Activated CD8-positive, alpha-beta T cell treated with anti-CD3 and anti-CD28 coated beads for 36 hours (primary cell): ENCODE measurements around the gene MICA. TPM values are rescaled to one million over a fixed set of nuclear protein-coding genes. Genes with fewer than 3 reads are reported as not detected.

Source experiments
- ATAC-seq: fragments of 200-7000 bp; cut with Tn5 transposase; one replicate; pipeline ENCODE4 v1.10.0; 2021; ENCODE audit warnings: mild to moderate bottlenecking, moderate library complexity
- CTCF ChIA-PET: fragments of 350-600 bp; sonication (Branson Sonifier 250); formaldehyde crosslinking; loops from one replicate; lab custom pipeline; 2021; ENCODE audit warnings: antibody characterized with exemption; lab: Charles Lee
- POLR2A ChIA-PET: fragments of 350-600 bp; sonication (Branson Sonifier 250); formaldehyde crosslinking; loops from one replicate; lab custom pipeline; 2021; ENCODE audit warnings: antibody characterized with exemption; lab: Charles Lee
- DNase-seq: peaks from one replicate; pipeline ENCODE4 v3.0.0-alpha.2; 2020
- H3K27ac Mint-ChIP-seq: one replicate; pipeline ENCODE4 v1.8.0; 2021; ENCODE audit warnings: mild to moderate bottlenecking, mixed read lengths
- H3K27me3 Mint-ChIP-seq: one replicate; pipeline ENCODE4 v1.8.0; 2021; ENCODE audit warnings: mixed read lengths
- H3K36me3 Mint-ChIP-seq: one replicate; pipeline ENCODE4 v1.8.0; 2021; ENCODE audit warnings: low read depth, mixed read lengths
- H3K4me1 Mint-ChIP-seq: one replicate; pipeline ENCODE4 v1.8.0; 2021; ENCODE audit warnings: low read depth, mixed read lengths
- H3K4me3 Mint-ChIP-seq: one replicate; pipeline ENCODE4 v1.8.0; 2021; ENCODE audit warnings: mild to moderate bottlenecking, moderate library complexity, mixed read lengths
- H3K9me3 Mint-ChIP-seq: one replicate; pipeline ENCODE4 v1.8.0; 2021; ENCODE audit warnings: mixed read lengths
- intact Hi-C: fragments of 100-400 bp; cut with micrococcal nuclease; formaldehyde crosslinking; loops from one replicate; pipeline ENCODE4 v1.10.0; 2022
- microRNA-seq: library from miRNA; unstranded; fragments of <30 nt; microRNA quantifications from one replicate; pipeline ENCODE4 v1.2.0, GENCODE V29; 2022; ENCODE audit warnings: borderline microRNAs expressed, borderline replicate concordance
- total RNA-seq, 2 experiments: library from RNA; stranded (reverse); gene quantifications; one replicate each; pipeline ENCODE4 v1.2.3, GENCODE V29; 2021
- TF ChIP-seq, protein P1 (sequence below): fragments of 200-600 bp; IDR thresholded peaks from one replicate; pipeline ENCODE4 v1.8.0; 2022; ENCODE audit warnings: antibody characterized with exemption, mild to moderate bottlenecking

The MICA gene
- total RNA-seq, 2 experiments from 2014 or later: 5.6 to 6.0 TPM

DNA sequence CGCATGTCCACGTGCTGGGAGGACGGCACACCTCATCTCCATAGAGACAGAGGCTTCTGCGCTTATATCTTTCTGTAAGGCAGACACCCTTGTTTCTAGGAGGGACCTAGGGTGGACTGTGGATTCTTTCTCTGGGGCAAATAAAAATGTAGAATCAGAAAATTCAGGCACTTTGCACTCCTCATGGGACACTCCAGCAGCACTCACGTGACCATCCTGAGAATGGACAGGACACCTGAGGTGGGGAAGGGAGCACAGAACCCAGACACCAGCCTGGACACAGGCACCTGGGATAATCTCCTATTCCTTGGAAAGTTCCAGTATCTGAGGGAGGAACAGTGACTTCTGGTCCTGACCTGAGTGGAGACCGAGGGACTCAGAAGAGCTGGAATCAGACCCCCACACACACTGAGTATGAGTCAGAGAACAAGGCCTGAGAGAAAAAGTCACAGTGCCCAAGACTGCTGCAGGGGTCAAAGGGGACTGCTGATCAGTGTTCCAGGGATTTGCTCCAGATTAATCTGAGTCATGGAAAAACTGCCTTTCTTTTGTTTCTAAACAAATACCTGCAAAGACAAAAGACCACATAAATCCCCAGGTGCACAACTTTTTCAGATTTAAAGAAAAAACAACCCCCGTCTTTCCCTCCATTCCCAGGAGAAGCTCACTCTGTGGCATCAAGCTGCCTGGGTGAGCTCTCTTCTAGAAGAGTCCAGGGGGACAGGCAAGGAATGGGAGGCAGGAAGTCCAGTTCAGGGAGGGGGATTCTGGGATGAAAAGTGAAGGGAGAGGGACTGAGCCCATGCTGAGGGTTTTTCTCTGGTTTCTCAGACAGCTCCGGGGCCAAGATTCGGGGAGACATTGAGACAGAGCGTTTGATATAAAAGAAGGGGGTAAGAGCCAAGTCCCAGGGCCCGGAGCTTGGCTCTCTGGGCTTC, 58.9 kb downstream of the MICA start:
- H3K27ac Mint-ChIP-seq: peak overlapping the region; percentile 97
- H3K4me3 Mint-ChIP-seq: peak overlapping the region; percentile 100
- H3K4me1 Mint-ChIP-seq: peaks cover 41% of the 10 kb centered on the region
- no peaks in the 10 kb centered on the region for H3K9me3 Mint-ChIP-seq
- CTCF ChIA-PET: interaction anchor here (0.9 to 2.5 kb wide), 8 partner anchors 10 to 134 kb away, joined by 3 to 17 read pairs (median 4); no protein-coding TSS in a partner anchor
- intact Hi-C loops: no loop called here
- ATAC-seq (peak; percentile 17), DNase-seq (peak; percentile 27)
- TF ChIP-seq, protein P1, sequence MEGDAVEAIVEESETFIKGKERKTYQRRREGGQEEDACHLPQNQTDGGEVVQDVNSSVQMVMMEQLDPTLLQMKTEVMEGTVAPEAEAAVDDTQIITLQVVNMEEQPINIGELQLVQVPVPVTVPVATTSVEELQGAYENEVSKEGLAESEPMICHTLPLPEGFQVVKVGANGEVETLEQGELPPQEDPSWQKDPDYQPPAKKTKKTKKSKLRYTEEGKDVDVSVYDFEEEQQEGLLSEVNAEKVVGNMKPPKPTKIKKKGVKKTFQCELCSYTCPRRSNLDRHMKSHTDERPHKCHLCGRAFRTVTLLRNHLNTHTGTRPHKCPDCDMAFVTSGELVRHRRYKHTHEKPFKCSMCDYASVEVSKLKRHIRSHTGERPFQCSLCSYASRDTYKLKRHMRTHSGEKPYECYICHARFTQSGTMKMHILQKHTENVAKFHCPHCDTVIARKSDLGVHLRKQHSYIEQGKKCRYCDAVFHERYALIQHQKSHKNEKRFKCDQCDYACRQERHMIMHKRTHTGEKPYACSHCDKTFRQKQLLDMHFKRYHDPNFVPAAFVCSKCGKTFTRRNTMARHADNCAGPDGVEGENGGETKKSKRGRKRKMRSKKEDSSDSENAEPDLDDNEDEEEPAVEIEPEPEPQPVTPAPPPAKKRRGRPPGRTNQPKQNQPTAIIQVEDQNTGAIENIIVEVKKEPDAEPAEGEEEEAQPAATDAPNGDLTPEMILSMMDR: no peak
- POLR2A ChIA-PET: interaction anchor here (0.7 to 1.2 kb wide), 4 partner anchors 59 to 79 kb away, joined by 3 to 4 read pairs (median 3); partner anchors contain the start of genes DDX39B and MICA
- no peaks in the 10 kb centered on the region for H3K27me3 Mint-ChIP-seq
- H3K36me3 Mint-ChIP-seq: peaks cover 43% of the 10 kb centered on the region

DNA sequence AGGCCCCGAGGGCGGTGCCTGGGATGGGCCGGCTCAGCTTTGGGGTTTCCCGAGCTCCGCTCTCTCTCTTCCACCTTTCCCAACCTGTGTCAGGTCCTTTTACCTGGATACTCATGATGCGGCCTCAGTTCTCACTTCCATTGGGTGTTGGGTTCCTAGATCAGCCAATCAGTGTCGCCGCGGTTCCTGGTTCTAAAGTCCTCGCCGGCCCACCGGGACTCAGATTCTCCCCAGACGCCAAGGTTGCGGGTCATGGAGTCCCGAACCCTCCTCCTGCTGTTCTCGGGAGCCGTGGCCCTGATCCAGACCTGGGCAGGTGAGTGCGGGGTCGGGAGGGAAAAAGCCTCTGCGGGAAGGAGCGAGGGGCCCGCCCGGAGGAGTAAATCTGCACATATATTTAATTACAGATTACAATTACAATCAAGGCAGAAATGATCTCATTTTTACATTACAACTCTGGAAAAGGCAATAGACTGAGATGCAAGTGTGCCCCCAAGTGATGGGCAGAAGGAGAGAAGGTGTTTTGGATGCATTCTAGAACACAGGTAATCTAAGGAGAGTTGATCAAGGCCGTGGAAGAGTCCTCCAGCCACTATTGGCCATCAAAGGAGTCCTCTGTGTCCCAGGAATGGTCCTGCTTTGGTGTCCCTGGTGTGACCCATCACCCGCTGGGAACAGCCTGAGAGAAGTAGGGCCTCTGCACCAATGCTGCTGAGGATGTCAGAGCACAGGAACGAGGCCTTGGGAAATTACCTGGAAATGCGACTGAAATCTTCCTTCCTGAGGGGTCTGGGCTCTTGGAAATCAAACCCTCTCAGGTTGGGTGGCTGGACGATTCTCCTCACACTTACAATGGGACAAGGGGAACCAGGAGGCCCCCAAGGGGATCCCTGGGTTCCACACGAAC, 59.8 kb downstream of the MICA start:
- intact Hi-C loops: no loop called here

DNA sequence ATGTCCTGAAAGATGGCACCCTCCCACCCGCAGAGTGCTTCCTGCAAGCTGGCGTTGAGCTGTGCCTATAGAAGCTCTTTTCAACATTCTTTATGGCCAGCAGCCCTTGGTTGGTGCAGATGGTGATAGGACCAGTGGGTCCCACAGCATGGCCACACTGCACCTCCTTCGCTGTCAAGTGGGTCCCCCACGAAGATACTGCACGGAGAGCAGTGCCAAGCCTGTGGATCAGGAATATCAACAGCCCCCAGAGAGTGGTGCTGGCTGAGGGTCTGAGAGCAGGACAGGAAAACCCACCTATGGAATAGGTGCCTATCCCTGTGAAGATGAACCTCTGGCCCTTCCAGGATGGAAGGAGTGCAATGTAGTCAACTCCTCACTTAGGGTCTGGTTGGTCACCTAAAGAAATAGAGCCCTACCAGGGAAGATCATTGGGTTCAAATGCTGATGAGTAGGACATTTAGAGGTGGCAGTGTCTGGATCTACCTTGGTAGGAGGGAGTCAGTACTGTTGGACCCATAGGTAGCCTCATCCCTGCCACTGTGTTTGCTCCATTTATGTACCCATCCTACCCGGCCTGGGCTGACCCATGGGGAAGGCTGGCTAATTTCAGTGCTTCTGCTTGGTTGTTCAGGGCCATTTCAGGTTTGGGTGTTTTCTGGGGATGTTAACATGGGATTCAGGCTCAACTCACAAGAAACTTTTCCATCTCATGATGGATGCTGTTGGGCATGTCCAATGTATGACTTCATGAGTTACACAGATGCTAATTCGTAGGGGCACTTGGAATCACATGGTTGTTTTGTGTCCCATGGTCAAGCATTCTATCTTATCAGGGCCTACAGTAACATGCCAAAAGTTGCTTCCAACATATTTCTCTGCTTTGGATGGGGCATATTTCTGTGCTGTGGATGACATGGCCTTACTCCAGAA, 61.1 kb downstream of the MICA start:
- POLR2A ChIA-PET: no interaction called here
- H3K27me3 Mint-ChIP-seq: no peaks in the 10 kb centered on the region
- peaks cover 46% of the 10 kb centered on the region for H3K36me3 Mint-ChIP-seq

More for the DNA sequence above, 59.8 kb downstream of the MICA start:
- H3K36me3 Mint-ChIP-seq: peaks cover 46% of the 10 kb centered on the region
- ChIA-PET POLR2A (interaction anchor here (0.7 to 1.2 kb wide), 2 partner anchors 62 to 78 kb away, joined by 3 to 4 read pairs; partner anchors contain the start of gene DDX39B), CTCF (interaction anchor here (0.9 to 2.5 kb wide), 7 partner anchors 9 to 134 kb away, joined by 3 to 17 read pairs (median 4); no protein-coding TSS in a partner anchor)
- H3K27ac Mint-ChIP-seq: peak overlapping the region; percentile 97
- peak overlapping the region; percentile 100 for H3K4me3 Mint-ChIP-seq
- H3K4me1 Mint-ChIP-seq: peaks cover 51% of the 10 kb centered on the region
- DNase-seq (peak; percentile 93), ATAC-seq (peak; percentile 95)
- no peaks in the 10 kb centered on the region for H3K9me3 Mint-ChIP-seq
- TF ChIP-seq, protein P1: no peak
- no peaks in the 10 kb centered on the region for H3K27me3 Mint-ChIP-seq

More for the DNA sequence above, 61.1 kb downstream of the MICA start:
- TF ChIP-seq, protein P1: no peak
- intact Hi-C loops: no loop called here
- Mint-ChIP-seq H3K4me1 (peaks cover 63% of the 10 kb centered on the region), H3K4me3 (peak overlapping the region; percentile 100), H3K9me3 (no peaks in the 10 kb centered on the region), H3K27ac (peak overlapping the region; percentile 97)
- ATAC-seq: no peak
- no peak for DNase-seq
- CTCF ChIA-PET: no interaction called here

Small RNA genes within 50 kb of the gene (microRNA-seq; reads per million reads assigned to microRNA genes)
- 3.9 reads per million, percentile 13 among the genes with 10 or more reads in this experiment for gene MIR6891

Other genes starting within 250 kb of the MICA start
- 10 to 100 TPM; 39.2 to 39.8 TPM for gene CCHCR1, start 245.8 kb upstream of the MICA start, total RNA-seq
- 10 to 100 TPM; 91.9 to 92.9 TPM for gene TCF19, start 245.0 kb upstream of the MICA start, total RNA-seq
- not detected for gene POU5F1, start 232.9 kb upstream of the MICA start, total RNA-seq
- gene HLA-C, start 131.5 kb upstream of the MICA start, total RNA-seq: 100 to 1,000 TPM; 833 to 860 TPM
- gene HLA-B, start 46.4 kb upstream of the MICA start, total RNA-seq: 1,000 to 10,000 TPM; 2,892 to 2,968 TPM
- 10 to 100 TPM; 17.0 to 17.7 TPM for gene MICB, start 94.5 kb downstream of the MICA start, total RNA-seq
- not detected for gene MCCD1, start 125.4 kb downstream of the MICA start, total RNA-seq
- gene DDX39B, start 138.4 kb downstream of the MICA start, total RNA-seq: 100 to 1,000 TPM; 568 to 572 TPM
- gene ATP6V1G2, start 143.0 kb downstream of the MICA start, total RNA-seq: 1 to 10 TPM in 1 of 2 experiments, under 1 TPM in 1; 0.86 to 1.1 TPM
- gene NFKBIL1, start 144.0 kb downstream of the MICA start, total RNA-seq: 10 to 100 TPM; 11.3 to 13.0 TPM
- 100 to 1,000 TPM; 713 to 724 TPM for gene LTA, start 168.7 kb downstream of the MICA start, total RNA-seq
- 10 to 100 TPM; 89.2 to 92.5 TPM for gene TNF, start 172.0 kb downstream of the MICA start, total RNA-seq
- 100 to 1,000 TPM; 368 to 375 TPM for gene LTB, start 178.8 kb downstream of the MICA start, total RNA-seq
- gene LST1, start 182.7 kb downstream of the MICA start, total RNA-seq: 10 to 100 TPM; 40.4 to 43.6 TPM
- gene NCR3, start 189.4 kb downstream of the MICA start, total RNA-seq: 10 to 100 TPM; 60.1 to 60.3 TPM
- gene AIF1, start 211.6 kb downstream of the MICA start, total RNA-seq: 100 to 1,000 TPM; 240 to 253 TPM
- 100 to 1,000 TPM; 257 to 262 TPM for gene PRRC2A, start 217.1 kb downstream of the MICA start, total RNA-seq
- 100 to 1,000 TPM; 303 to 318 TPM for gene BAG6, start 249.1 kb downstream of the MICA start, total RNA-seq